K562 (cell line): ENCODE data around the gene SLC1A7. TPM values are rescaled to one million over a fixed set of nuclear protein-coding genes. Genes with fewer than 3 reads are reported as not detected.

ENCODE experiments used
- ATAC-seq: fragments of 200-7000 bp; cut with Tn5 transposase; 3 replicates; pipeline ENCODE4 v1.9.1; 2020; ENCODE audit warnings: moderate library complexity
- BruUV-seq: library from RNA; stranded (reverse); fragments of 400-500 nt; replicated peaks from 2 replicates; lab custom pipeline; 2021; lab: Mats Ljungman, UMichigan
- CTCF ChIA-PET: fragments of 300-600 bp; formaldehyde crosslinking; extraction: SDS; loops from one replicate; lab custom pipeline; 2021; ENCODE audit warnings: low intra/inter-chr PET ratio; lab: Yijun Ruan, JAX
- POLR2A ChIA-PET: fragments of 300-600, 350-650 bp; sonication (Branson Sonifier 250); formaldehyde crosslinking; extraction: SDS; loops from one replicate; lab custom pipeline; 2021; ENCODE audit warnings: antibody characterized with exemption, inconsistent platforms; lab: Yijun Ruan, JAX
- DNase-seq, 4 experiments: peaks; one replicate each; pipeline versions ENCODE4 v3.0.0 to v3.0.0-alpha.2; 2011 to 2018; ENCODE audit warnings: low spot score in 3 of 4, mixed read lengths in 3 of 4; ENCODE audit errors: extremely low read depth in 1 of 4
- FAIRE-seq: peaks from 2 replicates; lab custom pipeline; 2011; peaks lifted over from hg19 to GRCh38; lab: Jason Lieb, UNC
- H2AFZ ChIP-seq: 2 replicates; pipeline ENCODE4 v1.6.0; 2011; ENCODE audit warnings: low read depth, low read length, control low read depth, inconsistent platforms
- H3K27ac ChIP-seq: fragments of 200-600 bp; 3 replicates; pipeline ENCODE4 v1.8.0; 2011; ENCODE audit warnings: low read depth, mild to moderate bottlenecking, control low read depth, inconsistent platforms, low read length, moderate library complexity, mixed read lengths; ENCODE audit errors: extremely low read depth
- H3K27me3 ChIP-seq, 2 experiments: fragments of 300-600 bp in 1 of 2; 2 replicates in 1 of 2; 3 replicates in 1 of 2; pipeline versions ENCODE4 v1.6.0 to v1.8.0; 2011; ENCODE audit warnings: inconsistent platforms in 2 of 2, low read length in 2 of 2, mild to moderate bottlenecking in 1 of 2, mixed read lengths in 1 of 2, moderate library complexity in 1 of 2; ENCODE audit not compliant: control insufficient read depth in 2 of 2, insufficient read depth in 2 of 2
- H3K36me3 ChIP-seq: fragments of 300-600 bp; 3 replicates; pipeline ENCODE4 v1.8.0; 2011; ENCODE audit warnings: mild to moderate bottlenecking, low read length, inconsistent platforms; ENCODE audit not compliant: control insufficient read depth, insufficient read depth
- H3K4me1 ChIP-seq, 2 experiments: fragments of 200-600 bp in 1 of 2; replicated peaks in 1 of 2; 2 replicates in 1 of 2; 3 replicates in 1 of 2; pipeline versions ENCODE4 v1.5.1 to v1.8.0; 2011; ENCODE audit warnings: inconsistent platforms in 2 of 2, low read length in 2 of 2, mild to moderate bottlenecking in 1 of 2, mixed read lengths in 1 of 2, moderate library complexity in 1 of 2; ENCODE audit not compliant: control insufficient read depth in 2 of 2, insufficient read depth in 2 of 2
- H3K4me2 ChIP-seq: 2 replicates; pipeline ENCODE4 v1.6.1; 2011; ENCODE audit warnings: low read length, control low read depth, inconsistent platforms, mixed read lengths; ENCODE audit not compliant: insufficient read depth
- H3K4me3 ChIP-seq: fragments of 200-600 bp; sonication (generic), shearing (Covaris generic); 2 replicates; pipeline ENCODE4 v1.5.1; 2016; ENCODE audit warnings: control low read depth, inconsistent platforms
- H3K79me2 ChIP-seq: fragments of 200-600 bp; 3 replicates; pipeline ENCODE4 v1.8.0; 2011; ENCODE audit warnings: low read length, inconsistent platforms; ENCODE audit not compliant: control insufficient read depth, insufficient read depth
- H3K9ac ChIP-seq, 2 experiments: 2 replicates each; pipeline versions ENCODE4 v1.6.0 to v1.6.1; 2011; ENCODE audit warnings: low read depth in 2 of 2, low read length in 2 of 2, control low read depth in 1 of 2, inconsistent platforms in 1 of 2, mild to moderate bottlenecking in 1 of 2, mixed read lengths in 1 of 2; ENCODE audit not compliant: insufficient read depth in 1 of 2
- H3K9me1 ChIP-seq: one replicate; pipeline ENCODE4 v1.6.0; 2011; ENCODE audit warnings: inconsistent platforms, mild to moderate bottlenecking, low read length, moderate library complexity; ENCODE audit not compliant: control insufficient read depth, insufficient read depth
- H3K9me3 ChIP-seq: replicated peaks from 2 replicates; pipeline ENCODE4 v1.5.1; 2011; ENCODE audit warnings: low read depth, low read length, inconsistent platforms; ENCODE audit not compliant: control insufficient read depth, insufficient read depth
- H4K20me1 ChIP-seq: replicated peaks from 2 replicates; pipeline ENCODE4 v1.6.1; 2011; ENCODE audit warnings: low read length, inconsistent platforms, mixed read lengths; ENCODE audit not compliant: control insufficient read depth, insufficient read depth
- CBFA2T3 ChIP-seq: fragments of 450-650 bp; IDR thresholded peaks from 2 replicates; pipeline ENCODE4 v1.6.1; 2017
- CHD7 ChIP-seq: fragments of 200-600 bp; sonication (generic); IDR thresholded peaks from one replicate; pipeline ENCODE4 v1.6.1; 2012; ENCODE audit warnings: mild to moderate bottlenecking, low read depth, low read length, inconsistent platforms
- CXXC5 ChIP-seq: fragments of 250-450 bp; sonication (Bioruptor Pico); IDR thresholded peaks from 2 replicates; pipeline ENCODE4 v1.8.0; 2022; ENCODE audit warnings: inconsistent platforms, mild to moderate bottlenecking, moderate library complexity
- ERF ChIP-seq: fragments of 450-650 bp; formaldehyde crosslinking; IDR thresholded peaks from 2 replicates; pipeline ENCODE4 v1.4.0; 2020; ENCODE audit warnings: mild to moderate bottlenecking, mixed read lengths
- HNRNPH1 ChIP-seq: fragments of 200-400 bp; formaldehyde crosslinking; optimal IDR thresholded peaks from 2 replicates; pipeline ENCODE3; 2017; ENCODE audit warnings: low read depth, mild to moderate bottlenecking, low read length, moderate library complexity
- NCOA2 ChIP-seq, 2 experiments: fragments of 450-650 bp; IDR thresholded peaks; 2 replicates each; pipeline ENCODE4 v1.6.1; 2018; ENCODE audit warnings: mild to moderate bottlenecking in 2 of 2, moderate library complexity in 1 of 2; ENCODE audit not compliant: partially characterized antibody in 2 of 2
- NCOA4 ChIP-seq: fragments of 450-650 bp; IDR thresholded peaks from 2 replicates; pipeline ENCODE4 v1.6.1; 2018; ENCODE audit warnings: mild to moderate bottlenecking; ENCODE audit not compliant: partially characterized antibody
- WGBS: fragments of 100-300 bp; shearing (Covaris generic); methylation state at CpG from one replicate; pipeline ENCODE4 v1.1.6; 2016; ENCODE audit warnings: low coverage, mixed read lengths; ENCODE audit not compliant: insufficient coverage; ENCODE audit errors: missing lambda C conversion rate; 5-methylcytosine and 5-hydroxymethylcytosine counted together
- in situ Hi-C: fragments of 300-500 bp; cut with MboI; formaldehyde crosslinking; loops from 4 replicates; pipeline ENCODE4 v1.15.0; 2018; ENCODE audit warnings: inconsistent platforms, mixed read lengths
- intact Hi-C: fragments of 100-400 bp; cut with micrococcal nuclease; formaldehyde crosslinking; loops from 2 replicates; pipeline ENCODE4 v1.14.2; 2022
- polyA plus RNA-seq, 8 experiments: library from polyadenylated mRNA; depleted of rRNA in 4 of 8; stranded (reverse) in 5 of 8; unstranded in 3 of 8; fragments of >200 nt; fragmentation: Nextera tagmentation in 2 of 8; fragmentation: Illumina TruSeq in 1 of 8; extraction: Ambion mirVana in 2 of 8; extraction: Trizol in 1 of 8; gene quantifications; 2 replicates each; pipeline versions ENCODE4 v1.2.1 to v1.2.3, GENCODE V29; 2011 to 2014; ENCODE audit warnings: inconsistent platforms in 1 of 8, missing spikeins in 1 of 8
- total RNA-seq, 7 experiments: library from RNA; depleted of rRNA in 6 of 7; stranded (reverse); fragments of >200 nt in 6 of 7; fragmentation: Illumina TruSeq in 2 of 7; extraction: Trizol in 2 of 7; gene quantifications; 2 replicates each; pipeline versions ENCODE4 v1.2.1 to v1.2.3, GENCODE V29; 2011 to 2021; ENCODE audit warnings: low replicate concordance in 1 of 7

The SLC1A7 gene
- total and polyA plus RNA-seq, 9 of the 15 experiments (the other 6 are each of a cell fraction or from before 2014, with no cell fraction given): 0.07 TPM; not detected in 8

DNA sequence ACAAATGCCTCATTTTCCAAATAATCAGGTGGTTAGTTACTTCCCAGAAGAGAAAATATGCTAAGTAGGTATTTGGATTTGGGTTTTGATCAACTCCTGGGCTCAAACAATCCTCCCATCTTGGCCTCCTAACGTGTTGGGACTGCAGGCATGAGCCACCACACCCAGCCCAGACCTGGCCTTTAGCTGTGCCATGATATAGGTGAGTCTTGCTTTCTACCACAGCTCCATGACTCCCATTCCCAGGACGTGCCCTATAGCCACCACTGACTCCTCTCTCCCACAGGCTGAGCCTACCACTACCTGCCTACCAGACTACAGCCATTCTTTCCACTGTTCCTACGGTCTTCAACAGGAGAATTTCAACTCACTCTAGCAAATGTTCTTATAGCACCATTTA lies 1.8 kb upstream of the SLC1A7 start:
- ChIA-PET CTCF (no interaction called here), POLR2A (no interaction called here)
- Histone ChIP-seq H4K20me1 (no peaks in the 10 kb centered on the region), H3K27ac (no peak overlapping the region), H3K9me3 (no peaks in the 10 kb centered on the region), H2AFZ (no peak overlapping the region), H3K36me3 (no peaks in the 10 kb centered on the region), H3K4me1 (peaks cover 12 to 14% of the 10 kb centered on the region in 2 experiments), H3K9ac (no peak overlapping the region), H3K9me1 (no peaks in the 10 kb centered on the region), H3K79me2 (no peaks in the 10 kb centered on the region), H3K4me2 (no peak overlapping the region), H3K27me3 (no peaks in the 10 kb centered on the region), H3K4me3 (no peak overlapping the region)
- no peak for TF ChIP-seq ERF (CRISPR knock-in tag)
- no peak for TF ChIP-seq CBFA2T3
- no peak for TF ChIP-seq NCOA2 (IDR thresholded peaks at IDR 0.05; ENCODE audit: partially characterized antibody in 2 of 2)
- TF ChIP-seq CXXC5 (CRISPR knock-in tag): no peak
- no peak for TF ChIP-seq HNRNPH1
- no peak for TF ChIP-seq NCOA4
- TF ChIP-seq CHD7: no peak
- in situ Hi-C loops (no loop called here), intact Hi-C loops (no loop called here)
- FAIRE-seq (no peak), DNase-seq (no peak), ATAC-seq (no peak)
- 29% methylated on average over 3 of the region's 3 CpGs for WGBS
- BruUV-seq: no TSS peak
